Measurements from ENCODE around the gene TEX51. TPM values are rescaled to one million over a fixed set of nuclear protein-coding genes. Genes with fewer than 3 reads are reported as not detected.

TEX51 gene
- total RNA-seq, 1 donor from 2014 or later = not detected

- Mint-ChIP-seq H3K27ac (ENCODE audit: unreplicated experiment) (no peak overlapping the region), H3K4me1 (ENCODE audit: unreplicated experiment) (no peaks in the 10 kb centered on the region), H3K27me3 (ENCODE audit: unreplicated experiment) (peaks cover 6% of the 10 kb centered on the region), H3K9me3 (ENCODE audit: unreplicated experiment) (no peaks in the 10 kb centered on the region), H3K4me3 (ENCODE audit: unreplicated experiment) (no peak overlapping the region), H3K36me3 (ENCODE audit: low read depth, unreplicated experiment) (no peaks in the 10 kb centered on the region)
- no peak for DNase-seq (ENCODE audit: low spot score)
- TF ChIP-seq CTCF (IDR thresholded peaks at IDR 0.05; ENCODE audit: unreplicated experiment) = no peak
These were observed 36.0 kb upstream of the TEX51 start for GRCh38 chr2:126862730-126863129.

GRCh38 chr2:126863336-126864015 lies 35.2 kb upstream of the TEX51 start:
- no peaks in the 10 kb centered on the region for H3K36me3 Mint-ChIP-seq (ENCODE audit: low read depth, unreplicated experiment)
- DNase-seq (ENCODE audit: low spot score) = no peak
- H3K27me3 Mint-ChIP-seq (ENCODE audit: unreplicated experiment) = peaks cover 3% of the 10 kb centered on the region
- no peak overlapping the region for H3K4me3 Mint-ChIP-seq (ENCODE audit: unreplicated experiment)
- H3K9me3 Mint-ChIP-seq (ENCODE audit: unreplicated experiment) = no peaks in the 10 kb centered on the region
- H3K4me1 Mint-ChIP-seq (ENCODE audit: unreplicated experiment) = no peaks in the 10 kb centered on the region
- TF ChIP-seq CTCF (IDR thresholded peaks at IDR 0.05; ENCODE audit: unreplicated experiment) = no peak
- H3K27ac Mint-ChIP-seq (ENCODE audit: unreplicated experiment) = no peak overlapping the region

DNA sequence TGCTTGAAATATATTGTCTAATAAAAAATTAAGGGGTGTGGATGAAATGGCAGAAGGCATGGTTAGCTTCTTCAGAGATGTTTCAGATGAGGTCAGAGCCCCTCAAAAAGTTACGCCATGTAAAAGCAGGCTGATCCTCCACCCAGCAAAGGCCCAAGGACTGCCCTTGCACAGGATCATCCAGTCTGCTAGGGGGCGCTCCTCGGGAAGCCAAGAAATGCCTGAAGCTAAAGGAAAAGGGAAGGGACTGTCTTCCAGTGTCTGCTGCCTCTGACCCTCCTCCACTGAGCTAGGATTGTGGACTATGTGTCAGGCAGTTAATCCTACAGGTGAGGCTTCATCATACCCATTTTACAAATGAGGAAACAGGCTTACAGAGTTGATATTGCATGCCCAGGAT lies 33.8 kb upstream of the TEX51 start:
- DNase-seq (ENCODE audit: low spot score) = no peak
- no peak overlapping the region for H3K27ac Mint-ChIP-seq (ENCODE audit: unreplicated experiment)
- no peaks in the 10 kb centered on the region for H3K9me3 Mint-ChIP-seq (ENCODE audit: unreplicated experiment)
- H3K36me3 Mint-ChIP-seq (ENCODE audit: low read depth, unreplicated experiment) = no peaks in the 10 kb centered on the region
- TF ChIP-seq CTCF (IDR thresholded peaks at IDR 0.05; ENCODE audit: unreplicated experiment) = no peak
- no peak overlapping the region for H3K4me3 Mint-ChIP-seq (ENCODE audit: unreplicated experiment)
- H3K4me1 Mint-ChIP-seq (ENCODE audit: unreplicated experiment) = no peaks in the 10 kb centered on the region
- peaks cover 3% of the 10 kb centered on the region for H3K27me3 Mint-ChIP-seq (ENCODE audit: unreplicated experiment)

GRCh38 chr2:126866451-126866850 lies 32.2 kb upstream of the TEX51 start:
- H3K27me3 Mint-ChIP-seq (ENCODE audit: unreplicated experiment) = peaks cover 3% of the 10 kb centered on the region
- no peak overlapping the region for H3K4me3 Mint-ChIP-seq (ENCODE audit: unreplicated experiment)
- no peaks in the 10 kb centered on the region for H3K36me3 Mint-ChIP-seq (ENCODE audit: low read depth, unreplicated experiment)
- no peaks in the 10 kb centered on the region for H3K4me1 Mint-ChIP-seq (ENCODE audit: unreplicated experiment)
- H3K9me3 Mint-ChIP-seq (ENCODE audit: unreplicated experiment) = no peaks in the 10 kb centered on the region
- no peak for TF ChIP-seq CTCF (IDR thresholded peaks at IDR 0.05; ENCODE audit: unreplicated experiment)
- no peak overlapping the region for H3K27ac Mint-ChIP-seq (ENCODE audit: unreplicated experiment)
- no peak for DNase-seq (ENCODE audit: low spot score)

- no peak overlapping the region for H3K27ac Mint-ChIP-seq (ENCODE audit: unreplicated experiment)
- peaks cover 3% of the 10 kb centered on the region for H3K36me3 Mint-ChIP-seq (ENCODE audit: low read depth, unreplicated experiment)
- TF ChIP-seq CTCF (IDR thresholded peaks at IDR 0.05; ENCODE audit: unreplicated experiment) = no peak
- no peaks in the 10 kb centered on the region for H3K4me1 Mint-ChIP-seq (ENCODE audit: unreplicated experiment)
- no peak overlapping the region for H3K4me3 Mint-ChIP-seq (ENCODE audit: unreplicated experiment)
- no peaks in the 10 kb centered on the region for H3K27me3 Mint-ChIP-seq (ENCODE audit: unreplicated experiment)
- H3K9me3 Mint-ChIP-seq (ENCODE audit: unreplicated experiment) = no peaks in the 10 kb centered on the region
- DNase-seq (ENCODE audit: low spot score) = no peak
These were observed 23.7 kb upstream of the TEX51 start for GRCh38 chr2:126874961-126875360.

Measured in endothelial cell (in vitro differentiated cells).